HAP-1 (cell line): Measurements from ENCODE around the gene HK1.
"Not testable (repeated sequence)": the region's sequence is repeated elsewhere in the genome, so short reads cannot be mapped to it uniquely, and the experiment has no call there.

ENCODE experiments used
- DNase-seq, 2 experiments: peaks; one replicate each; pipeline ENCODE4 v3.0.0-alpha.2; 2016 to 2020; ENCODE audit warnings: low spot score in 2 of 2
- H3K27me3 ChIP-seq: fragments of 250-450 bp; sonication (Bioruptor Pico); 2 replicates; pipeline ENCODE4 v1.5.1; 2020; ENCODE audit warnings: low read depth, mild to moderate bottlenecking, moderate library complexity
- H3K36me3 ChIP-seq: fragments of 250-450 bp; sonication (Bioruptor Pico); replicated peaks from 2 replicates; pipeline ENCODE4 v1.5.1; 2020; ENCODE audit warnings: mild to moderate bottlenecking
- H3K4me1 ChIP-seq: fragments of 250-450 bp; sonication (Bioruptor Pico); 2 replicates; pipeline ENCODE4 v1.5.1; 2020; ENCODE audit warnings: mild to moderate bottlenecking
- H3K4me3 ChIP-seq: fragments of 250-450 bp; sonication (Bioruptor Pico); 2 replicates; pipeline ENCODE4 v1.5.1; 2020; ENCODE audit warnings: mild to moderate bottlenecking, moderate library complexity
- H3K9me3 ChIP-seq: fragments of 250-450 bp; sonication (Bioruptor Pico); 2 replicates; pipeline ENCODE4 v1.5.1; 2020; ENCODE audit warnings: mild to moderate bottlenecking, moderate library complexity
- in situ Hi-C: fragments of 300-500 bp; cut with MboI; formaldehyde crosslinking; loops from 3 replicates; pipeline ENCODE4 v1.14.3; 2020; ENCODE audit warnings: low sequenced_read_pairs, inconsistent platforms, mixed read lengths

HK1 gene

GRCh38 chr10:69329721-69330178 lies 51.5 kb downstream of the HK1 start:
- no peaks in the 10 kb centered on the region for H3K9me3 ChIP-seq
- H3K27me3 ChIP-seq: no peaks in the 10 kb centered on the region
- no peaks in the 10 kb centered on the region; the same call in 1 of the 2 replicates for H3K36me3 ChIP-seq
- in situ Hi-C loops: no loop called here
- H3K4me1 ChIP-seq: no peaks in the 10 kb centered on the region
- no peak overlapping the region for H3K4me3 ChIP-seq
- no peak for DNase-seq

DNA sequence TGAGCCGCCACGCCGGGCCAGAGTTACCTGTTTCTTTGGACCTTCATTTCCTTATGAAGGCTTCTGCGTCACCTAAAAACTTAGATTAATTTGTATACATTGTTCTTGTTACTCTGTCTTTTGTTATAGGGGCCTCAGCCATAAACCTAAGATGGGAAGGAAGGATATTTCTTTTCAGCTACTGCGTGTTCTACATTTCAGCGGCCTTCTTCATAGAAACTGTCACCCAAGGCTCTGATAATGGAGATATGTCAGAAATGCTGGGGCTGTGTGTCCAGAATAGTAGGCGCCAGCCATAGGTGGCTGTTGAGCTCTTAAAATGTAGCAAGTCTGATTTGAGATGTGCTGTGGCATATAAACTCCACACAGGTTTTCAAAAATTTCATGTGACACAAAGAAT lies 52.9 kb downstream of the HK1 start:
- no peaks in the 10 kb centered on the region; the same call in 1 of the 2 replicates for H3K36me3 ChIP-seq
- no peak overlapping the region for H3K4me3 ChIP-seq
- in situ Hi-C loops: no loop called here
- DNase-seq: no peak
- H3K4me1 ChIP-seq: no peaks in the 10 kb centered on the region
- H3K27me3 ChIP-seq: no peaks in the 10 kb centered on the region
- H3K9me3 ChIP-seq: no peaks in the 10 kb centered on the region

GRCh38 chr10:69332278-69333010 lies 54.1 kb downstream of the HK1 start:
- no peak for DNase-seq
- H3K9me3 ChIP-seq: no peaks in the 10 kb centered on the region
- H3K36me3 ChIP-seq: no peaks in the 10 kb centered on the region; the same call in 1 of the 2 replicates
- H3K27me3 ChIP-seq: no peaks in the 10 kb centered on the region
- peaks cover 4% of the 10 kb centered on the region for H3K4me1 ChIP-seq
- in situ Hi-C loops: no loop called here
- H3K4me3 ChIP-seq: no peak overlapping the region

DNA sequence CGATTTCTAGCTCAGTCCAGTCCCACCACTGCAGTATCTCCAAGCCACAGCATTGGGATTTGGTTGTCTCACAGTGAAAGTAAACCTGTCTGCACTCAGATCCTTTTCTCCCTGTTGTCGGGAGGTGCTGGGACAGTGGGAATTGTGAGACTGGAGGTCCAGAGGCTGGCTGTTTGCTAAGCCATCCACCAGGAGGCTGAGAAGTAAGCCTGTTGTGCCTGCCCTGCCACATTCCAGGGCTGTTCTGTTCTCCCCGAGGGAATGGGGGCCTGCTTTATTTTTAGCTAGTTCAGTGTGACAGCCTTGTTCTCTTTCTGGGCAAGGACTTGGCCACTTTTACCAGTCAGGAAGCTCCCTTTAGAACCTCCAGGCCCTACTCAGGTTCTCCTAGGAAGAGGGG lies 54.9 kb downstream of the HK1 start:
- no peak for DNase-seq
- H3K27me3 ChIP-seq: no peaks in the 10 kb centered on the region
- H3K9me3 ChIP-seq: no peaks in the 10 kb centered on the region
- in situ Hi-C loops: no loop called here
- H3K4me1 ChIP-seq: peaks cover 11% of the 10 kb centered on the region
- no peak overlapping the region for H3K4me3 ChIP-seq
- H3K36me3 ChIP-seq: no peaks in the 10 kb centered on the region; the same call in 1 of the 2 replicates

DNA sequence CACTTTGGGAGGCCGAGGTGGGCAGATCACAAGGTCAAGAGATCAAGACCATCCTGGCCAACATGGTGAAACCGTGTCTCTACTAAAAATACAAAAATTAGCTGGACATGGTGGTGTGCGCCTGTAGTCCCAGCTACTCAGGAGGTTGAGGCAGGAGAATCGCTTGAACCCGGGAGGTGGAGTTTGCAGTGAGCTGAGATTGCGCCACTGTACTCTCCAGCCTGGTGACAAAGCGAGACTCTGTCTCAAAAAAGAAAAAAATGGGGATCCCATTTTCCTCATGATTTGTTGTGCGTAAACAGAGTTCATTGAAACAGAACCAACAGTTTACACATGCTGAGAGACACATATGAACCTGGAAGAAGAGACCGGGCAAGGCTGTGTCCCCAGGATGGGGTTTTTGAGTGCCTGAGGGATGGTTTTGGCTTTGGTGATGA lies 55.6 kb downstream of the HK1 start:
- DNase-seq, H3K4me3 ChIP-seq, H3K9me3 ChIP-seq, H3K36me3 ChIP-seq, H3K27me3 ChIP-seq, in situ Hi-C loops: not testable (repeated sequence)
- peaks cover 15% of the 10 kb centered on the region for H3K4me1 ChIP-seq

- H3K9me3 ChIP-seq: no peaks in the 10 kb centered on the region
- in situ Hi-C loops: no loop called here
- H3K4me1 ChIP-seq: peaks cover 19% of the 10 kb centered on the region
Measured at GRCh38 chr10:69334302-69335062, 56.2 kb downstream of the HK1 start.

GRCh38 chr10:69335063-69335587 lies 56.8 kb downstream of the HK1 start:
- Histone ChIP-seq H3K9me3 (no peaks in the 10 kb centered on the region), H3K4me1 (peaks cover 24% of the 10 kb centered on the region), H3K4me3 (no peak overlapping the region), H3K27me3 (no peaks in the 10 kb centered on the region), H3K36me3 (no peaks in the 10 kb centered on the region; the same call in 1 of the 2 replicates)
- no peak for DNase-seq
- in situ Hi-C loops: no loop called here

More at GRCh38 chr10:69334302-69335062, 56.2 kb downstream of the HK1 start:
- DNase-seq: no peak
- no peaks in the 10 kb centered on the region; the same call in 1 of the 2 replicates for H3K36me3 ChIP-seq
- no peaks in the 10 kb centered on the region for H3K27me3 ChIP-seq
- no peak overlapping the region for H3K4me3 ChIP-seq

DNA sequence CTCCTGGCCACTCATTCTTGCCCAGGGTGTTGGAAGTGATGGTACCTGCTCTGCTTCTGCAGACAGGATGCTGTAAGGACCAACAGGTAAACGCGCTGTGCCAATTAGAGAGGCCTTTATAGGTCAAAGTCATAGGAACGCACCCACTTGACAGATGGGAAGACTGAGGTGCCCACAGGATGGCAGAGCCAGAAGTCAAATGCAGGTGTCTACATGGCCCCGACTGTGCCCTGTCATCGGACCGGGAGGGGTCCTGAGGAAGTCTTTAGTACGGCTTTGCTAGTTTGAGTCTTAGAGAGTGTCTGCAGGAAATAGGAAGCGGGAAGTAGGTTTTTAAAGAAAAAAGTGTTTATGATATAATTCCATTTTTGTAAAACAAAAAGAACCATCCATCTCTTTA lies 57.3 kb downstream of the HK1 start:
- H3K4me3 ChIP-seq: no peak overlapping the region
- in situ Hi-C loops: no loop called here
- peaks cover 24% of the 10 kb centered on the region for H3K4me1 ChIP-seq
- no peak for DNase-seq
- no peaks in the 10 kb centered on the region for H3K36me3 ChIP-seq
- H3K9me3 ChIP-seq: no peaks in the 10 kb centered on the region
- H3K27me3 ChIP-seq: no peaks in the 10 kb centered on the region

DNA sequence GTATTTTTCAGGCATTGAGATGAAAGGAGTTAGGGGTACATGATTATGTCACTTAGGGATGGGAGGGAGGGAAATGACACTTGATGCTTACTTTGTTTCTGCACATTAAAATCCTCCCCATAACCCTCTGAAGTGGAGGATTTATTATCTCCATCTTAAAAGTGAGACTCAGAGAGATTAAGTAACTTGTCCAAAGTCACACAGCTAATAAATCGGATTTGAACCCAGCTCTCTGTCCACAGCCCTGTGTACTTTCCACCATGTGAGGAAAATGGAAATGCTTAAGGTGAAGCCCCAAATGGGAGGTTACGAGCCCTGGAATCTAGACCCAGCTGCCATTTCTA lies 58.6 kb downstream of the HK1 start:
- Histone ChIP-seq H3K36me3 (no peaks in the 10 kb centered on the region), H3K4me1 (peaks cover 24% of the 10 kb centered on the region), H3K4me3 (no peak overlapping the region), H3K27me3 (no peaks in the 10 kb centered on the region), H3K9me3 (no peaks in the 10 kb centered on the region)
- in situ Hi-C loops: no loop called here
- DNase-seq: no peak

- peaks cover 24% of the 10 kb centered on the region for H3K4me1 ChIP-seq
- peak; percentile 61 for DNase-seq
- in situ Hi-C loops: no loop called here
Measured at GRCh38 chr10:69337296-69338132, 59.2 kb downstream of the HK1 start.

DNA sequence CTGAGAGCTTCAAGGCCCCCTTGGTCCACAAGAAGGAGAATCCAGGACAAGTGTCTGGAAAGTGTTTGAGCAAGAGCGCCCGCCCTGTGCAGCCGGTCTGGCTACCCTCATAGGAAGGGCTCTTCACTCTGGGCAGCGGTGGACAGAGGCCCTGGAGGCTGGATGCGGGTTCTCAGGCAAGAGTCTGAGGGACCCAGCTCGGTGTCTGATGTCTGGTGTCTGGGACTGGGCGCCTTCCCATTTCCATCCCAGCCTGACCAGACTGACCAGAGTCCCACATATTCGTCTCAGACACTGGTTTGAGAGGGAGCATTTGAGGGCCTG lies 59.8 kb downstream of the HK1 start:
- Histone ChIP-seq H3K27me3 (no peaks in the 10 kb centered on the region), H3K4me3 (no peak overlapping the region), H3K4me1 (peaks cover 24% of the 10 kb centered on the region), H3K36me3 (no peaks in the 10 kb centered on the region), H3K9me3 (no peaks in the 10 kb centered on the region)
- DNase-seq: no peak
- in situ Hi-C loops: no loop called here

More at GRCh38 chr10:69337296-69338132, 59.2 kb downstream of the HK1 start:
- Histone ChIP-seq H3K9me3 (no peaks in the 10 kb centered on the region), H3K4me3 (no peak overlapping the region), H3K36me3 (no peaks in the 10 kb centered on the region), H3K27me3 (no peaks in the 10 kb centered on the region)

DNA sequence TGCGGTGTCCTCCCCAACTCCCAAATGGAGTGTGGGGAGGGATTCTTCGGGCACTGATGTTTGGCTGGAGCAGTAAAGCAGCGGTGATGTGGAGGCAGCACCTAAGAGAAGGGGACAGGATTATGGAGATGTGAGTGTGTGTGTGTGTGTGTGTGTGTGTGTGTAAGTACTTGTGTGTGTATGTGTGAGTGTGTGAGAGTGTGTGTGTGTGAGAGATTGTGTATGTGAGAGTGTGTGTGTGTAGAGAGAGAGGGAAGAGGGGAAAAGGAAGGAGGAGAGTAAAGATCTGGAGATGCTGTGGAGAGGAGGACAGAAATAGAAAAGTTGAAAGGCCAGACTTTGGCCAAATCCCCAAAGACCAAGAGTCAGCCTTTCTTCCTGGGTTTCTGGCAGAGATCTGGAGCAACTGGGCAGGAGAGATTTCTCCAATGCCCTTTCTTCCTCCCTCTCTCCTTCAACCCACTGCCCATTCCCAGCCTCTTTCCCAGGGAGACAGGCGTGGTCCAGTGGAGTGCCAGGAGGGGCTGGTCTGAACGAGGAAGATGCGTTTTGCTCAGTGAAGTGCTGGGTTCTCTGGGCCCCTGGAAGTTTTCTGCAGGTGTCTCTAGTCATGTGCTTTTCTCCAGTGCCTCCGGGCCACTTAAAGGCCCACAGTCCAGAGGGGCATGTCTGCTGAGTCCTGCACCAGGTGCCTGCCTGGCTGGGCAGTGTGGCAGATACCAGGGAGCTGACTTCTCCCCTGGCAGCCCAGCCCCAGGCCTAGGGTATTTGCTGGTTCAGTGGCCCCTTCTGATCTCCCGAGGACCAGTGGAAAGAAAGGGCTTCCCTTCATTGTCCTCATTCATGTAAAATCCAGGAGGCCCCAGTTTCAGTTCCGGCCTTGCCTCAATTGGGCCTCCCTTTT lies 60.5 kb downstream of the HK1 start:
- no peak for DNase-seq
- Histone ChIP-seq H3K9me3 (no peaks in the 10 kb centered on the region), H3K4me3 (no peak overlapping the region), H3K4me1 (peaks cover 24% of the 10 kb centered on the region), H3K36me3 (no peaks in the 10 kb centered on the region; the same call in 1 of the 2 replicates), H3K27me3 (no peaks in the 10 kb centered on the region)
- in situ Hi-C loops: no loop called here

GRCh38 chr10:69340695-69341094 lies 62.4 kb downstream of the HK1 start:
- no peaks in the 10 kb centered on the region for H3K9me3 ChIP-seq
- no peak overlapping the region for H3K4me3 ChIP-seq
- peaks cover 5% of the 10 kb centered on the region for H3K36me3 ChIP-seq
- H3K4me1 ChIP-seq: peaks cover 27% of the 10 kb centered on the region
- no peaks in the 10 kb centered on the region for H3K27me3 ChIP-seq
- in situ Hi-C loops: no loop called here
- no peak for DNase-seq
